ENCODE data around the gene MBD5.

MBD5 gene

GRCh38 chr2:148375214-148375613, 354.3 kb downstream of the MBD5 start:
- H3K4me3 ChIP-seq (ENCODE audit: low read length) = no peak overlapping the region
- DNase-seq (ENCODE audit: low read depth) = peak; percentile 2
- TF ChIP-seq CTCF (IDR thresholded peaks at IDR 0.05; ENCODE audit: insufficient read depth, low read depth, low read length, missing control alignments) = no peak

- H3K4me3 ChIP-seq (ENCODE audit: low read length) = no peak overlapping the region
- peak; percentile 6 for DNase-seq (ENCODE audit: low read depth)
- TF ChIP-seq CTCF (IDR thresholded peaks at IDR 0.05; ENCODE audit: insufficient read depth, low read depth, low read length, missing control alignments) = no peak
Measured at GRCh38 chr2:148391324-148391723, 370.4 kb downstream of the MBD5 start.

- TF ChIP-seq CTCF (IDR thresholded peaks at IDR 0.05; ENCODE audit: insufficient read depth, low read depth, low read length, missing control alignments) = no peak
- no peak overlapping the region for H3K4me3 ChIP-seq (ENCODE audit: low read length)
- DNase-seq (ENCODE audit: low read depth) = no peak
Measured at GRCh38 chr2:148402786-148403185, 381.9 kb downstream of the MBD5 start.

GRCh38 chr2:148410899-148411298, 390.0 kb downstream of the MBD5 start:
- no peak overlapping the region for H3K4me3 ChIP-seq (ENCODE audit: low read length)
- no peak for TF ChIP-seq CTCF (IDR thresholded peaks at IDR 0.05; ENCODE audit: insufficient read depth, low read depth, low read length, missing control alignments)
- no peak for DNase-seq (ENCODE audit: low read depth)

GRCh38 chr2:148416248-148416647, 395.4 kb downstream of the MBD5 start:
- no peak for DNase-seq (ENCODE audit: low read depth)
- TF ChIP-seq CTCF (IDR thresholded peaks at IDR 0.05; ENCODE audit: insufficient read depth, low read depth, low read length, missing control alignments) = no peak
- no peak overlapping the region for H3K4me3 ChIP-seq (ENCODE audit: low read length)

GRCh38 chr2:148430101-148430500, 409.2 kb downstream of the MBD5 start:
- no peak for DNase-seq (ENCODE audit: low read depth)
- no peak overlapping the region for H3K4me3 ChIP-seq (ENCODE audit: low read length)
- no peak for TF ChIP-seq CTCF (IDR thresholded peaks at IDR 0.05; ENCODE audit: insufficient read depth, low read depth, low read length, missing control alignments)

- DNase-seq (ENCODE audit: low read depth) = no peak
- no peak overlapping the region for H3K4me3 ChIP-seq (ENCODE audit: low read length)
- no peak for TF ChIP-seq CTCF (IDR thresholded peaks at IDR 0.05; ENCODE audit: insufficient read depth, low read depth, low read length, missing control alignments)
Measured at GRCh38 chr2:148447877-148448276, 427.0 kb downstream of the MBD5 start.
